NCI-H128 (cell line): ENCODE data around the gene TMEM89.

Experiments
- DNase-seq: peaks from one replicate; lab custom pipeline; 2025; ENCODE audit not compliant: unreplicated experiment; lab: John Stamatoyannopoulos, UW

Gene TMEM89

DNA sequence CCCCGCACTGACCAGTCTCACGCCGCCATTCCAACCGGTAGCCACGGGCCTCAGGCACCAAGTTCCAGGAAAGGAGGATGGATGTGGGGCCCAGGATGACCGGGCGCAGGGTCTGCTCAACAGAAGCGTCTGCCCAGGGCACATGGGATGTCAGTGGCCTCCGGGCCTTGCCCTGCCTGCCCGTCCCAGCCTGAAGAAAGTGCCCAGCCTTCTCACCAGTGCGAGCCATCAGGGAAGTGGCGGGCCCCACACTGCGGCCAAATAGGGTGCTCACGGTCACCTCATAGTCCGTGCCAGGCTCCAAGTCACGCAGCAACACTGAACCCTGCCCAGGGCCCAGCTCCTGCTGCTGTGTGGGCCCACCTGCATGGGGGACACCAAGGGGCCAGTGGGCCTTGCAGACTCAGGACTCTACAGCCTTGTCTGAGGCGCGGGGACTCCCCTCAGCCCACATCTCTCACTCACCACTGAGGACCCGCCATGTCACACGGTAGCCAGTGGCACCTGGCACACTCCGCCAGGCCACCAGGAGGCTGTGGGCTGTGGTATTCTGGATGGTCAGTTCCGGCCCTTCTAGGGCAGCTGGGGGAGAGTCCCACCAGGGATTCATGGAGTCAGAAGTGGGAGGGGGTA is 29.6 kb downstream of the TMEM89 start:
- DNase-seq: no peak

DNA sequence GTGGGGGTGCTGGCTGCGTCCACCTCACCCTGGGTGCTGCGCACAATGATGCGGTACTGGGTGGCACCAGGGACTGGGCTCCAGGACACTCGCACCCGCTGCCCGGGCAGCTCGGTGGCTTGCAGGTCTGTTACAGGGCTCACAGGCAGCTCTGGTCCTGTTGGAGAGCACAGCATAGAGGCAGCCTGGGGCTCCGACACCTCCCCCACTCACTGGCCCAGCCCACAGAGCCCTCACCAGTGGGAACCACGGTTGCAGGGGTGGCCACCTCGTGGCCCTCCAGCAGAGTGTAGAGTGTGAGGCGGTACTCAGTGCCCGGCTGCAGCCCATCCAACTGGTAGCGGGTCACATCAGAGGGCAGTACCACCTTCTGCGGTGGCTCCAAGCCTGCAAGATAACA is 30.1 kb downstream of the TMEM89 start:
- no peak for DNase-seq

DNA sequence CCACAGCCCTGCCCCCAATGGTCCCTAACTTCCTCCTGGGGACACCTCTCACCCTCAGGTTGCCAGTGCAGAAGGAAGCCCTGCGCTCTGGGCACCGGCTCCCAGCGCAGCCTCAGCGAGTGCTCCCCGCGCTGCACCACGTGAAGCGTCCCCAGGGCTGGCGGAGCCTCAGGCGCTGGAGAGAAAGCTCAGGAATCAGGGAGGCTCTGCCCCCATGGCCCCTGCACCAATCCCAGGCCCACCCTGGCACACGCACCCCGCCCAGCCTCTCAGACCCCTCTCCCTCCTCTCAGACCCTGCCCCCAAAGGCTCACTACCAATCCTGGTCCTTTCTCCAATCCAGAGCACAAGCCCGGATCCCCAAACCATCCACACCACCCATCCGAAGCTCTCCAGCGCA is 33.3 kb downstream of the TMEM89 start:
- no peak for DNase-seq

DNA sequence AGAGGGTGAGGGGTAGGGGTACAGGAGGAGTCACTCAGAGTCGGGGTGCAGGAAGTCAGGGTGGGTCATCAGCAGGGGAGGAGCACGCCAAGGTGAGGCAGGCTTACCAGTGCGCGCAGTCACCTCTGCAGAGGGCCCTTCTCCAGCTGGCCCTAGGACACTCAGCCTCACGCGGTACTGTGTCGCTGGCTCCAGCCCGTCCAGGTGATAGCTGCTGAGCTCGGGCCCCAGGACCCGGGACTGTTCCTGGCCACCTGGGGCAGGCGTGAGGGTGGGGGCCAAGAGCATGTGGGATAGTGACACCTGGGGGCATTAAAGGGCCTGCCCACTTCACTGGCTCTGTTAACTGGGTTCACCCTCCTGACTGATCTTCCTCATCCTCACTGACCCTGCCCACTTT is 33.9 kb downstream of the TMEM89 start:
- DNase-seq: no peak

DNA sequence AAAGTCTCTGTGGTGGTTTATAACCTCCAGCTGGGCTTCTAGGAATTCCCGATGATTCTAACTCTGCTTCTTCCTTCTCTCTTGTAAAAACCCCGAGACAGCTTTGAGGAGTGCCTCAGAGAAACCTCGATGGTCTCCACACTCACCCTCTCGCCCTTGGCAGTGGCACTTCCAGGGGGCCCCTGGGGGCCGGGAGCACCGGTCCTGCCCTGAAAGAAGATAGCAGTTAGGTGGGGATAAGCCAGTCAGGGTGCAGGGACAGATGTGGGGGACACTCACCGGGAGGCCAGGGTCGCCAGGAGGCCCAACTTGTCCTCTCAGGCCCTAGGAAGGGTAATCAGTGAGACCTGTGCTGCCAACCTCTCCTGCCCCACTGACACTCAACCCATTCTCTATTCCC is 36.2 kb downstream of the TMEM89 start:
- DNase-seq: no peak

DNA sequence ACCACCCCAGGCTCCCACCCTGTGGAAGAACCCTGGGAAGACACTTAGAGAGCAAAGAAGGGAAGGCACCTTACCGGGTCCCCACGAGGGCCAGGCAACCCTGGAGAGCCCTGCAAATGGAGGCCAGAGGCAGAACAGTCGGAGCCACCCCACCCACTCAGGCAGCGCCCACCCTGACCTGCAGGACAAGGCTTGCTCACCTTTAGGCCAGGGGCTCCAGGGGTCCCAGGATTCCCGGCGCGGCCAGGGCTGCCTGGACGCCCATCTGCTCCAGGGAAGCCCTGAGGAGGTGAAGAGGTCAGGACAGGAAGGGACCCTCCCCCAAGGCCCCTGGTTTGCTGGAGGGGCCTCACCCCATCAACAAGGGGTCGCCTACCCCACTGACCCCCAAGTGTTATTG is 36.7 kb downstream of the TMEM89 start:
- no peak for DNase-seq

DNA sequence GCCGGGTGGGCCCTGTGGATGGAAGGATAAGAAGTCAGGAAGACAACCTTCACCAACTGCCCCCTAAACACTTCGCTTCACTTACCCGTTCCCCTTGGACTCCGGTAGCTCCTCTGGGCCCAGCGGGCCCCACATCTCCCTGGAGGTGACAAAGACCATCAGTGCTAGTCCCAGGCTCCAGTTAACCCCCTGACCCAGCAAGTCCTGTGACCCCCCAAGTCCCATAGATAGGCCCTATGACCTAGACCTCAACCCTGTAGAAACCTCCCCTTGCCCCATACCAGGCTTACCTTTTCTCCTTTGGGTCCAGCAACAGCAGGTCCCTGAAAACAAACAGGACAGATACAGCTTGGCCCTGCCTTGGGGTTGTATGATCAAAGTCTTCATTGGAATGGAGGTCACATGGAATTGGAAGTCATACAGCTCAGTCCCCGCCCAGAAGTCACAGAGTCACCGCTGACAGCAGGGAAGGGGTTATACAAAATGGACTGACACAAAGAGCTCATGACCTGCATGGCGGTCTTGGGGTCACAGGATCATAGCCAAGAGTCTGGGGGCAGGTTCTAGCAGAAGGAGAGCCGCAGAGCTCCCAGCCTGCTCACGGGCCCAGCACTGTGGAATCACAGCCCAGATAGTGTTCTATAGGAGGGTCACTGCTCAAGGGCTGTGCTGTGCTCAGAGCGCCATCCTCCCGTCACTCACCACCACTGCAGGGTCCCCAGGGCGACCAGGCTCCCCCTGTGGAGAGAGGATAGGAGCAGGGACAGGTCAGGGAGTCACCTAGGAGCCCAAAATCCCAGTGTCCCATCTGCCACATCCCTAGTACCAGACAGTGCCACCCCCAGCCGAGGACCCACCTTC is 39.7 kb downstream of the TMEM89 start:
- DNase-seq: no peak

DNA sequence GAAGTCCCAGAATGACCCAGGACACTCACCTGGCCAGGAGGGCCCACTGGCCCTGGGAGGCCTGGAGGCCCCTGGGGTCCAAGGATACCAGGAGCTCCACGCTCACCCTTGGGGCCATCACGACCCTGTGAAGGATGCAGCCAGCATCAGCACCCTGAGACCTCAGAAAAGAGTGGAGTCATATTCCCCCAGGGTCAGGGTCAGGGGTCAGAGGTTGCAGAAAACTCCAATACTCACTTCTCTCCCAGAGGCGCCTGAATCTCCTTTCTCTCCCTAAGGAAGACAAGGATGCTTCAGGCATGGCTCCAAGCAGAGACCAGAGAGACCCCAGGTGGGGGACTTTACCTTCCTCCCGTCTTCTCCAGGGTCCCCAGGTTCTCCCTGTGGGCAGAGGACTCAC is 44.9 kb downstream of the TMEM89 start:
- DNase-seq: no peak

DNA sequence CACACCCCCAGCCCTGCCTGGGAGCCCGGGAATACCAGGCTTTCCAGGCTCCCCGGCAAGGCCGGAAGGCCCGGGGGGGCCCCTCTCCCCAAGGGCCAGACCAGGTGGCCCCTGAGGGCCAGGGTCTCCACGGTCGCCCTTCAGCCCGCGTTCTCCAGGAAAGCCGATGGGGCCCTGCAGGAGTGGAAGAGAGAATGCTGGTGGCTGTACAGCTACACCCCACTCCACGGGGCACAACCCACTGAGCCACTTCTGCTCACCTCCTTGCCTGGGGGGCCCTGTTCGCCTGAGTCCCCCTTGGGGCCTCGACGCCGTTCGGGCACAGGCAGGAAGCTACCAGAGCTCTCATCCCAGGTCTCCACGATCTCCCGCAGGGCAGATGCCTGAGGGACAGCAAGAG is 46.2 kb downstream of the TMEM89 start:
- no peak for DNase-seq

DNA sequence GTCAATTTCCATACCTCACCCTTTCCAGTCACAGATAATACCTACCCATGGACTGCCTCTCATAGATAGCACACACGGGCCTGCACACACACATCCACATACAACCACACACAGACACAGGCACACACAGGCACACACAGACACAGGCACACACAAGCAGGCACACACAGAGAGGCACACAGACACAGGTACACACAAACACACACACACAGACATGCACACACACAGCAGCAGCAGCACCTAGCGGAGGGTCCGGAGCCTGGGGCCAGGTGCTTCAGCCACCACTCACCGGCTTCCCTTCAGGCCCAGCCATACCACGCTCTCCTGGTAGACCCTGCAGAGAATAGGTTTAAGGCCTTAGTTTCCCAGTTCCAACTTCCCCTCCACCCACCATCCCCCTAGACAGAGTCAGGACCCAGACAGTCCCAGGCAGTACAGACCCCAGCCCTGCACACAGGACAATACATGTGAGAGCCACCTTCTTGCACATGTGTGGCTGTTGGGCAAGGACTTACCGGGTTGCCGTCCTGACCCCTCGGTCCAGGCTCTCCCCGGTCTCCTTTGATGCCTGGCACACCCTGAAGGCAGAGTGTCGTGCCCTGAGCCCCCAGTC is 47.5 kb downstream of the TMEM89 start:
- DNase-seq: no peak

DNA sequence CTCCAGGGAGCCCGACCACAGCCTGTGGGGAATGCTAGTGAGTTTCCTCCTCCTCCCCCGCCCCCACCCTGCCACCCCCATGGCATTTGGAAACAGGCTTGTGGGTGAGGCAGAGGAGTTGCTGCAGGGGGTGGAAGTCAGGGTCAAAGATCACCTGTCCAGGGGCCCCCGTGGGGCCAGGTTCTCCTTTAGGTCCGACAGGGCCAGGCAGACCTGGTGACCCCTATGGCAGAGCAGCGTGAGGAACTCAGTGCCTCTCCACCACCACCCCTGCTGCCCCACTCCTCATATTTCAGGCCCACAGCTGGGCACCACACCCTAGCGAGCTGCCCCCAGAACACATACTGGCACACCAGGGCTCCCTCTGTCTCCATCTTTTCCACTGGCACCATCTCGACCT is 49.1 kb downstream of the TMEM89 start:
- no peak for DNase-seq

DNA sequence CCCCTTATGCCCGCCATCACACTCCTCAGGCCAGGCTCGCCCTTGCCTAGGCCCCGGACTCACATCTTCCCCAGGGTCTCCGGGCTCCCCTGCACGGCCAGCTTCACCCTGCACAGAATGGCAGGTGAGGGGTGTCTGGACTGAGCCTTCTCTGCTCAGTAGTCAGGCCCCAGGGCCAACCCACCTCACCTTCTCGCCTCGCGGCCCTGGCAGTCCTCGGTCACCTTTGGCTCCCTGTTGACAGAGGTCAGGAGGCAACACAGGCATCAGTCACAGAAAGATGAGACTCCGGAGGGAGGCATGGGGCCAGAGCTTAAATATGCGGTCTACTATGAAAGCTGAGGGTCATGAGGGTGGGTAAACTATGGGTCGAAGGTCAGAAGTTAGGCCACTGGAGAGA is 49.6 kb downstream of the TMEM89 start:
- DNase-seq: no peak
